ENCODE data around the gene GKN2. TPM values are rescaled to one million over a fixed set of nuclear protein-coding genes. Genes with fewer than 3 reads are reported as not detected.
"Not testable (repeated sequence)": the region's sequence is repeated elsewhere in the genome, so short reads cannot be mapped to it uniquely, and the experiment has no call there.

Gene GKN2
- total RNA-seq, 6 experiments from 2014 or later = not detected

- Mint-ChIP-seq H3K27ac (no peak overlapping the region), H3K4me3 (no peak overlapping the region), H3K9me3 (no peaks in the 10 kb centered on the region), H3K27me3 (ENCODE audit: insufficient read depth) (no peaks in the 10 kb centered on the region), H3K36me3 (ENCODE audit: low read depth) (peaks cover 5% of the 10 kb centered on the region; the same call in 1 of the 2 replicates), H3K4me1 (ENCODE audit: low read depth) (no peaks in the 10 kb centered on the region)
- TF ChIP-seq, protein P1, sequence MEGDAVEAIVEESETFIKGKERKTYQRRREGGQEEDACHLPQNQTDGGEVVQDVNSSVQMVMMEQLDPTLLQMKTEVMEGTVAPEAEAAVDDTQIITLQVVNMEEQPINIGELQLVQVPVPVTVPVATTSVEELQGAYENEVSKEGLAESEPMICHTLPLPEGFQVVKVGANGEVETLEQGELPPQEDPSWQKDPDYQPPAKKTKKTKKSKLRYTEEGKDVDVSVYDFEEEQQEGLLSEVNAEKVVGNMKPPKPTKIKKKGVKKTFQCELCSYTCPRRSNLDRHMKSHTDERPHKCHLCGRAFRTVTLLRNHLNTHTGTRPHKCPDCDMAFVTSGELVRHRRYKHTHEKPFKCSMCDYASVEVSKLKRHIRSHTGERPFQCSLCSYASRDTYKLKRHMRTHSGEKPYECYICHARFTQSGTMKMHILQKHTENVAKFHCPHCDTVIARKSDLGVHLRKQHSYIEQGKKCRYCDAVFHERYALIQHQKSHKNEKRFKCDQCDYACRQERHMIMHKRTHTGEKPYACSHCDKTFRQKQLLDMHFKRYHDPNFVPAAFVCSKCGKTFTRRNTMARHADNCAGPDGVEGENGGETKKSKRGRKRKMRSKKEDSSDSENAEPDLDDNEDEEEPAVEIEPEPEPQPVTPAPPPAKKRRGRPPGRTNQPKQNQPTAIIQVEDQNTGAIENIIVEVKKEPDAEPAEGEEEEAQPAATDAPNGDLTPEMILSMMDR (IDR thresholded peaks at IDR 0.05) = no peak
- no peak for DNase-seq
Observed at GRCh38 chr2:68961380-68961779, 8.7 kb upstream of the GKN2 start.

DNA sequence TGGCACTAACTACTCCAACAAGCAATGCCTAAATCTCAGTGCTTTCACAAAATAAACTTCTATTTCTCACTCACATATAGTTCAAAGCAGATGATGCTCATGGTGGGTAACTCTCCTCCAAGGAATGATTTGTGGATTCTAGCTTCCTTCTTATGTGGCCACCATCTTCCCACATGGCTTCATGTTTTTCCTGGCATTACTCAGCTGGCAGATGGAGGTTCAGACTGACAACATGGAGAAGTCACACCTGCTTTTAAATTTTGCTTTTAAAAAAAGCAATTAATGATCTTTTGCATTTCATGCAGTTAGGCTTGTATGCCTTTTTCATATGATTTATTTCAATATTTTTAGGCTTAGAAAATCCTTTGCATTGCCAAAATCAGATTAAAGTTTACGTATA is 6.3 kb upstream of the GKN2 start:
- no peaks in the 10 kb centered on the region for H3K4me1 Mint-ChIP-seq (ENCODE audit: low read depth)
- TF ChIP-seq, protein P1 (IDR thresholded peaks at IDR 0.05) = no peak
- no peak for DNase-seq
- H3K27ac Mint-ChIP-seq = no peak overlapping the region
- peaks cover 3% of the 10 kb centered on the region; the same call in 1 of the 2 replicates for H3K9me3 Mint-ChIP-seq
- no peaks in the 10 kb centered on the region for H3K27me3 Mint-ChIP-seq (ENCODE audit: insufficient read depth)
- H3K4me3 Mint-ChIP-seq = no peak overlapping the region
- H3K36me3 Mint-ChIP-seq (ENCODE audit: low read depth) = peaks cover 9% of the 10 kb centered on the region; the same call in 1 of the 2 replicates

DNA sequence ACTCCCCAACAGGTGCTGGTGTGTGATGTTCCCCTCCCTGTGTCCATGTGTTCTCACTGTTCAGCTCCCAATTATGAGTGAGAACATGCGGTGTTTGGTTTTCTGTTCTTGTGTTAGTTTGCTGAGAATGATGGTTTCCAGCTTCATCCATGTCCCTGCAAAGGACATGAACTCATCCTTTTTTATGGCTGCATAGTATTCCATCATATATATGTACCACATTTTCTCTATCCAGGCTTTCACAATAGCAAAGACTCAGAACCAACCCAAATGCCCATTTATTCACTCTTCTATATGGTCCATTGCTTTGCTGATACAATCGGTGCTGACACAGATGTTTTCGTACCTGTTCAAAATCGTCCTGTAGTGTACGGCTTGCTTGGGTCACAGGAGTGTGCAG is 2.7 kb upstream of the GKN2 start:
- not testable (repeated sequence) for DNase-seq; H3K27ac Mint-ChIP-seq; H3K36me3 Mint-ChIP-seq (ENCODE audit: low read depth); H3K9me3 Mint-ChIP-seq; H3K4me3 Mint-ChIP-seq; H3K4me1 Mint-ChIP-seq (ENCODE audit: low read depth); H3K27me3 Mint-ChIP-seq (ENCODE audit: insufficient read depth)

DNA sequence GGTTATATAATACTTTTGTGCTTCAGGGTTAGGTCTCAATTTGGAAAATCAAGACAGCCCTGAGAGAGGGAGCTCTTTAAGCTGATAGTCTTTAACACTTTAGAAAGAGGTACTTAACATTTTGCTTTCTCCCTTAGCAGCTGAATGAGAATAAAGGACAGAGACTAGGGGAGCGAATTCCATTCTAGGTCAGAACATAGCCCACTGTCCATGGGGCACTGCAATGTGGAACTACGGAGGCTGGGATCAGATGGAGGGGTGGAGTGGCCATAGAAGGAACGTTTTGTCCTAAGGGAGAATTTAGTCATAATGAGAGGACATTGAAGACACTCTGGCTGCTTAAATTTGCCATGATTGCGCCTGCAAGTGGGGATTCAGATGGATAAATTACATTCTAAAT is 794 bp downstream of the GKN2 start:
- H3K27ac Mint-ChIP-seq = no peak overlapping the region
- no peak for DNase-seq
- H3K27me3 Mint-ChIP-seq (ENCODE audit: insufficient read depth) = no peaks in the 10 kb centered on the region; the same call in 1 of the 2 replicates
- H3K4me1 Mint-ChIP-seq (ENCODE audit: low read depth) = no peaks in the 10 kb centered on the region; the same call in 1 of the 2 replicates
- H3K4me3 Mint-ChIP-seq = no peak overlapping the region
- peaks cover 4% of the 10 kb centered on the region; the same call in 1 of the 2 replicates for H3K36me3 Mint-ChIP-seq (ENCODE audit: low read depth)
- peaks cover 3% of the 10 kb centered on the region; the same call in 1 of the 2 replicates for H3K9me3 Mint-ChIP-seq
- TF ChIP-seq, protein P1 (IDR thresholded peaks at IDR 0.05) = no peak

DNA sequence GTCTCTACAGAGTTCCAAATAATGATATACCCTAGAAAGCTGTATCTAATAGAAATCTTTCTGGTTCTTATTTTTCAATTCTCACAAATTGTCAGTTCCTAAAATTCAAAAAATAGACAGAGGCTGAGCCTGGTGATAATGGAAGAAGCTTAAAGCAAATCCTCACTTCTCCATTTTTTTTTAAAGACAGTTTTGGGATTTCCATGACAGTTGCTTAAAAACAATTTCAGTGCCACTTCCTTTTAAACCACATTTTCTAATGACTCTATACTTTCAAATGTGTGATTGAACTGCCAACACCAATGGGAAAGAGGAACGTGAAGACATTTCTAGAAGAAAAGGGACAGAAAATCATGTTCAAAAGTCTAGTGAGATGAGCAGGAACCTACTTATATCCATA is 4.0 kb downstream of the GKN2 start:
- H3K4me3 Mint-ChIP-seq = no peak overlapping the region
- H3K36me3 Mint-ChIP-seq (ENCODE audit: low read depth) = no peaks in the 10 kb centered on the region
- TF ChIP-seq, protein P1 (IDR thresholded peaks at IDR 0.05) = no peak
- no peaks in the 10 kb centered on the region for H3K9me3 Mint-ChIP-seq
- no peak overlapping the region for H3K27ac Mint-ChIP-seq
- DNase-seq = no peak
- H3K27me3 Mint-ChIP-seq (ENCODE audit: insufficient read depth) = no peaks in the 10 kb centered on the region; the same call in 1 of the 2 replicates
- H3K4me1 Mint-ChIP-seq (ENCODE audit: low read depth) = peaks cover 2% of the 10 kb centered on the region; the same call in 1 of the 2 replicates

DNA sequence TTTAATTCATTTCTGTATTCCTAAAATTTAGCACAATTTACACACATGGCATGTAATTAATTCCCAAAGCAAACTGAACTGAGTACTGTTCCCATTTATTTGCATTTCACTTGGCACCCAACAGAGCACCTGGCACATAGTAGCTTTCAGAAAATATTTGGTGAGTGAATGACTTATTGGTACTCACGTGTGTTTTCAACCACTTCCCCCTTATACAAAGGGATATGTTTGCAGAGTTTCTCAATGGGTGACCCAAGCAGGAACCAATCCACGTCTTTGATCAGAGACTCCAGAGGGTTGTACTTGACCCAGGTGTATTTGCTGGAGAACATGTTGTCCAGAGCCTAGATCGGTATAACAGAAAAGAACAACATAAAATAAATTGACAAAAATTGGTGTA is 6.6 kb downstream of the GKN2 start:
- no peak overlapping the region for H3K4me3 Mint-ChIP-seq
- peaks cover 16% of the 10 kb centered on the region for H3K36me3 Mint-ChIP-seq (ENCODE audit: low read depth)
- no peaks in the 10 kb centered on the region; the same call in 1 of the 2 replicates for H3K27me3 Mint-ChIP-seq (ENCODE audit: insufficient read depth)
- peaks cover 14% of the 10 kb centered on the region for H3K4me1 Mint-ChIP-seq (ENCODE audit: low read depth)
- DNase-seq = no peak
- H3K27ac Mint-ChIP-seq = no peak overlapping the region
- peaks cover 20% of the 10 kb centered on the region for H3K9me3 Mint-ChIP-seq
- TF ChIP-seq, protein P1 (IDR thresholded peaks at IDR 0.05) = no peak

Data from HFFc6 (cell line).